OCI-LY3 (cell line): ENCODE data around the gene CYBC1.

Experiments used
- H2AFZ ChIP-seq: fragments of 200-600, 300-600 bp; shearing (Covaris generic); 2 replicates; pipeline ENCODE4 v1.6.0; 2014; ENCODE audit warnings: antibody characterized with exemption, low read depth, low read length
- H3K27ac ChIP-seq: fragments of 200-600, 300-600 bp; sonication (generic); 2 replicates; pipeline ENCODE4 v1.5.1; 2014; ENCODE audit warnings: mild to moderate bottlenecking, low read length, moderate library complexity, mixed read lengths
- H3K27me3 ChIP-seq: fragments of 200-600, 300-600 bp; sonication (generic); 2 replicates; pipeline ENCODE4 v1.6.1; 2014; ENCODE audit warnings: low read depth, low read length, mixed read lengths
- H3K36me3 ChIP-seq: fragments of 200-600, 300-600 bp; sonication (generic); replicated peaks from 2 replicates; pipeline ENCODE3; 2014; ENCODE audit warnings: low read depth, low read length, mixed read lengths
- H3K4me1 ChIP-seq: fragments of 300-600, 200-600 bp; sonication (generic); 2 replicates; pipeline ENCODE4 v1.6.1; 2014; ENCODE audit warnings: low read length, mixed read lengths
- H3K4me2 ChIP-seq: fragments of 200-600, 300-600 bp; sonication (generic); 2 replicates; pipeline ENCODE4 v1.6.1; 2014; ENCODE audit warnings: low read length, mixed read lengths
- H3K4me3 ChIP-seq: fragments of 300-600, 200-600 bp; sonication (generic); 2 replicates; pipeline ENCODE4 v1.5.1; 2014; ENCODE audit warnings: antibody characterized with exemption, mild to moderate bottlenecking, low read length, moderate library complexity
- H3K79me2 ChIP-seq: fragments of 300-600, 200-600 bp; shearing (Covaris generic); 2 replicates; pipeline ENCODE4 v1.6.1; 2014; ENCODE audit warnings: mild to moderate bottlenecking, low read length, mixed read lengths
- H3K9ac ChIP-seq: fragments of 300-600, 200-600 bp; shearing (Covaris generic); 2 replicates; pipeline ENCODE4 v1.6.0; 2014; ENCODE audit warnings: mild to moderate bottlenecking, low read length, moderate library complexity
- H3K9me3 ChIP-seq: fragments of 200-600, 300-600 bp; shearing (Covaris generic); 2 replicates; pipeline ENCODE4 v1.6.1; 2014; ENCODE audit warnings: low read length, mixed read lengths; ENCODE audit not compliant: insufficient read depth
- H4K20me1 ChIP-seq: fragments of 200-600, 300-600 bp; sonication (generic); 2 replicates; pipeline ENCODE4 v1.6.1; 2016; ENCODE audit warnings: low read length, mixed read lengths; ENCODE audit not compliant: insufficient read depth
- CTCF ChIP-seq: fragments of 200-600, 300-600 bp; sonication (generic); IDR thresholded peaks from 2 replicates; pipeline ENCODE4 v1.5.1; 2014; ENCODE audit warnings: antibody characterized with exemption, low read length, low read depth
- EZH2phosphoT487 ChIP-seq: fragments of 200-600 bp; shearing (Covaris generic); IDR thresholded peaks from 2 replicates; pipeline ENCODE4 v1.6.1; 2018; ENCODE audit warnings: antibody characterized with exemption, mixed run types, low read depth

CYBC1 gene

DNA sequence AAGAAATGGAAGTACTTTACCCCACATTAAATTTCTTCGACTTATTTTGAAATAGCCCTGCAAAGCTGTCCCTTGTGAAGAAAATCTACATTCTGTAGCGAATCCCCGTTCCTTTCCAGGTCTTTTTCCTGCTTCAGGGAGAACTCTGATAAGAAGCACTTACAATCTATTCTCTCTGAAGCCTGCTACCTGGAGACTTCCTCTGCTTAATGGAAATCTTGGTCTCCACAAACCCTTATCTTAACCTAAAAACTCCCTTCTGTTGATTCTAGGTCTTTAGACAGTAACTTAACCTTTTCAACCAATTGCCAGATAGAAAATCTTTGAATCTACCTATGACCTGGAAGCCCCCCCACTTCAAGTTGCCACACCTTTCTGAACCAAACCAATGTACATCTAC, 1.6 kb upstream of the CYBC1 start:
- Histone ChIP-seq H3K4me2 (no peak overlapping the region), H3K36me3 (peaks cover 12% of the 10 kb centered on the region), H3K27me3 (no peaks in the 10 kb centered on the region), H3K79me2 (peaks cover 26% of the 10 kb centered on the region), H4K20me1 (peaks cover 7% of the 10 kb centered on the region), H3K9me3 (no peaks in the 10 kb centered on the region), H3K4me3 (no peak overlapping the region), H3K9ac (no peak overlapping the region), H3K27ac (no peak overlapping the region), H3K4me1 (peaks cover 23% of the 10 kb centered on the region), H2AFZ (no peak overlapping the region)
- no peak for TF ChIP-seq CTCF
- TF ChIP-seq EZH2phosphoT487, result no peak

- peak overlapping the region; percentile 97 for H3K27ac ChIP-seq
- peaks cover 20% of the 10 kb centered on the region for H3K4me1 ChIP-seq
- H3K79me2 ChIP-seq, result peaks cover 44% of the 10 kb centered on the region
- TF ChIP-seq CTCF, result no peak
- no peak for TF ChIP-seq EZH2phosphoT487
- H3K4me3 ChIP-seq, result peak overlapping the region; percentile 81
- H2AFZ ChIP-seq, result no peak overlapping the region
- H3K27me3 ChIP-seq, result no peaks in the 10 kb centered on the region
- H3K9ac ChIP-seq, result peak overlapping the region; percentile 89
- peaks cover 32% of the 10 kb centered on the region for H3K36me3 ChIP-seq
- no peaks in the 10 kb centered on the region for H3K9me3 ChIP-seq
- H3K4me2 ChIP-seq, result peak overlapping the region; percentile 100
- peaks cover 23% of the 10 kb centered on the region for H4K20me1 ChIP-seq
Observed at GRCh38 chr17:82449883-82450356, 632 bp downstream of the CYBC1 start.

GRCh38 chr17:82449131-82449882, 1.2 kb downstream of the CYBC1 start:
- TF ChIP-seq CTCF, result no peak
- no peak for TF ChIP-seq EZH2phosphoT487
- Histone ChIP-seq H3K79me2 (peaks cover 44% of the 10 kb centered on the region), H3K27ac (peak overlapping the region; percentile 97), H3K4me1 (peaks cover 20% of the 10 kb centered on the region), H3K9ac (peak overlapping the region; percentile 89), H3K4me2 (peak overlapping the region; percentile 100), H3K27me3 (no peaks in the 10 kb centered on the region), H3K4me3 (peak overlapping the region; percentile 81), H3K9me3 (no peaks in the 10 kb centered on the region), H2AFZ (no peak overlapping the region), H4K20me1 (peaks cover 26% of the 10 kb centered on the region), H3K36me3 (peaks cover 38% of the 10 kb centered on the region)

DNA sequence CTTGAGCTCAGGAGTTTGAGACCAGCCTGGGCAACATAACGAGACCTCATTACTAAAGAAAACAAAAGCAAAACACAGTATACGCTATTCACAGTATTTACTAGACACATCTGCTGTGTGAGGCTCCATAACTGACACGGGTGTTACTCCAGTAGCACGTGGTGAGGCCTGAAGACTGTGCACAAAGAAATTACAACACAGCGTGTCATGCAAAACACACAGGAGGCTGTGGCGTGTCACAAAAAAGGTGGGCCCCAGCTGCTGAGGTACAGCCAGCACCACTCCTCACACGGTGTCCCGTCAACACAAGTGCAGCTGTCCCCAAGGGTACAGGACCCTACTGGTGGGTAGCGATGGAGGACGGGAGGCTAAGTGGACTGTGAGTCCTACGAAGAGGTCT, 2.7 kb downstream of the CYBC1 start:
- no peak overlapping the region for H3K4me3 ChIP-seq
- H3K27ac ChIP-seq, result peak overlapping the region; percentile 20; the same call in 1 of the 2 replicates
- H3K4me1 ChIP-seq, result peaks cover 20% of the 10 kb centered on the region
- H3K27me3 ChIP-seq, result no peaks in the 10 kb centered on the region
- peaks cover 44% of the 10 kb centered on the region for H3K79me2 ChIP-seq
- H3K4me2 ChIP-seq, result no peak overlapping the region
- H4K20me1 ChIP-seq, result peaks cover 34% of the 10 kb centered on the region
- no peaks in the 10 kb centered on the region for H3K9me3 ChIP-seq
- H3K36me3 ChIP-seq, result peaks cover 47% of the 10 kb centered on the region
- no peak overlapping the region for H2AFZ ChIP-seq
- H3K9ac ChIP-seq, result no peak overlapping the region
- TF ChIP-seq EZH2phosphoT487 (no peak), CTCF (no peak)
